Naive B cell (primary cell): ENCODE data around the gene GPRIN2. TPM values are rescaled to one million over a fixed set of nuclear protein-coding genes. Genes with fewer than 3 reads are reported as not detected.
"Not testable (repeated sequence)": the region's sequence is repeated elsewhere in the genome, so short reads cannot be mapped to it uniquely, and the experiment has no call there.

Source experiments
- ATAC-seq, 2 donors: fragments of 150-1000 bp; cut with Tn5 transposase; 2 replicates each; pipeline ENCODE4 v1.10.0; 2021; ENCODE audit warnings: low read depth in 2 of 2, mild to moderate bottlenecking in 2 of 2, moderate library complexity in 2 of 2
- DNase-seq: peaks from one replicate; pipeline ENCODE4 v3.0.0; 2022
- H3K27ac Mint-ChIP-seq, 6 donors: one replicate each; pipeline ENCODE4 v1.8.0; 2020 to 2022; ENCODE audit warnings: mild to moderate bottlenecking in 6 of 6, mixed read lengths in 6 of 6, moderate library complexity in 5 of 6, inconsistent platforms in 2 of 6
- H3K27me3 Mint-ChIP-seq, 3 donors: one replicate each; pipeline ENCODE4 v1.8.0; 2021 to 2022; ENCODE audit warnings: mixed read lengths in 3 of 3, mild to moderate bottlenecking in 1 of 3
- H3K36me3 Mint-ChIP-seq, 2 donors: one replicate each; pipeline ENCODE4 v1.8.0; 2020 to 2022; ENCODE audit warnings: mixed read lengths in 2 of 2, inconsistent platforms in 1 of 2, mild to moderate bottlenecking in 1 of 2
- H3K4me1 Mint-ChIP-seq, 3 donors: one replicate each; pipeline ENCODE4 v1.8.0; 2020 to 2022; ENCODE audit warnings: mixed read lengths in 3 of 3, inconsistent platforms in 1 of 3, mild to moderate bottlenecking in 1 of 3, moderate library complexity in 1 of 3
- H3K4me3 Mint-ChIP-seq, 8 donors: one replicate each; pipeline ENCODE4 v1.8.0; 2020 to 2022; ENCODE audit warnings: mild to moderate bottlenecking in 8 of 8, mixed read lengths in 8 of 8, moderate library complexity in 8 of 8, inconsistent platforms in 2 of 8
- H3K9me3 Mint-ChIP-seq, 7 donors: one replicate each; pipeline ENCODE4 v1.8.0; 2020 to 2022; ENCODE audit warnings: mixed read lengths in 7 of 7, mild to moderate bottlenecking in 5 of 7, inconsistent platforms in 2 of 7, moderate library complexity in 1 of 7
- polyA plus RNA-seq, 6 donors: library from polyadenylated mRNA; unstranded; fragments of 300-500 nt; fragmentation: Illumina TruSeq; gene quantifications; one replicate each; pipeline ENCODE4 v1.2.3, GENCODE V29; 2021; ENCODE audit warnings: low read depth in 6 of 6

GPRIN2 gene
- polyA plus RNA-seq, 6 donors from 2014 or later: not detected

GRCh38 chr10:46529742-46530141 is 26.7 kb downstream of the GPRIN2 start:
- not testable (repeated sequence) for H3K27ac Mint-ChIP-seq, DNase-seq, H3K9me3 Mint-ChIP-seq, H3K27me3 Mint-ChIP-seq, ATAC-seq, H3K36me3 Mint-ChIP-seq, H3K4me1 Mint-ChIP-seq, H3K4me3 Mint-ChIP-seq

DNA sequence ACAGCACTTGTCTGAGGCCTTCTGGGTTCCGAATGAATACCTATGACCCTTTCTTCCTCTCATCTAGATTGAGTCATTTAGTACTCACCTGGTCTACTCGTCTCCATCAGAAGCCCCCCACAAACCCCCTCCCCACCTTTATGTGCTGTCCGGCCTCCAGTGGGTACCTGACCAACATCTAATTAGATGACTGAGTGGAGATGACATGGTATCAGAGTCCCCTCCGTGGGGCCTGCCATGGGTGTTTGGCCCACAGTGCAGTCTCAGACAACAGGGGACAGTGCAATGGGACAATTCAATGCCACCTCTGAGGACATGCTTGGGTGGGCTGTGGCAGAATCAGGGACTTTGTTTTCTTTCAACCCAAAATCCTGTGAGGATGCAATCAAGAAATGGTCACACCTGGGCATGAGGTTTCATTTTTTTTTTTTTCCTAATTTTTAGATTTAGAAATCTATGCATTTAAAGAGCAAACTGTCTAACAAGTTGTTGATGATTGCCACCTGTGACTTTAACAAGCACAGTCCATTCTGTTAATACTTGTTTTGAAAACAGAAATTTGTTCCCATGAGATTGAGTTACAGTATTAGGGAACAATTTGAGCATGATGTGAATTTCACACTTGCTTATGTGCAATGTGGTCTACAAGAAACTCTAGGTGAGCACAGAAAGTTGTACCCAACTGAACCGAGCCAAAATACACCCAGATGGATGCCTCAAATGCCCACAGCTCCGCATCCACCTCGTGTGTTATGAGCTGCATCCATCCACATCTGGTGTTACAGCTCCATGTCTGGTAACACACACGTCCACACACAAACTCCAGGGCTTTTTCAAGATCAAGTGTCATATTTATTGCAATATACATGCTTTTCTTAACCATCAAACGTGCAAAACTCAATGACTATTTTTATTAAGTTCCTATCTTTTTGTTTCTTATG is 27.5 kb downstream of the GPRIN2 start:
- Mint-ChIP-seq H3K4me1 (no peaks in the 10 kb centered on the region), H3K36me3 (no peaks in the 10 kb centered on the region), H3K9me3 (no peaks in the 10 kb centered on the region), H3K27me3 (peaks cover 0 to 6% (median 0%) of the 10 kb centered on the region in 3 donors), H3K27ac (no peak overlapping the region), H3K4me3 (no peak overlapping the region)
- ATAC-seq: no peak
- DNase-seq: no peak

DNA sequence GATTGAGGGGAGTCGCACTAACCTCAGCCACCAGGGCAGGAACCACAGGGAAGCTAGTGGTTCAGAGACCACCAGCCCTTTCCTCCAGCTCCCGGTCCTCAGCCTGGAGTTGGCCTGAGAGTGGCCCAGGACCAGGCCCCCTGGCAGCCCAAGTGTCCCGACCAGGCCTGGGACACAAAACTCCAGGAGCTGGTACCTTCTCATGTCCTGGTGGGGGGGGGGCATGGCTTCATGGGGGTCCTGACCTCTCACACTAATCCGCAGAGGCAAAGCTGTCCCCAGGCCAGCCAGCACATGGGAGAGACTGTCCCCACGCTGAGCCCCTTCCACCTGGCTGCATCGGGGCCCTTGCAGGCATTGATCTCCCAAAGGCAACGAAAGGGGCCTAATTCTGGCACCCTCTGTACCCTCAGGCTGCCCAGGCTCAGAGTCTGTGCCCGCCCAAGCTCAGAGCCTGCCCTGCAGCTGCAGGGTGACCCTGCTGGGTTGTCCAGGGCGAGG is 28.2 kb downstream of the GPRIN2 start:
- peaks cover 0 to 4% (median 0%) of the 10 kb centered on the region in 3 donors for H3K27me3 Mint-ChIP-seq
- ATAC-seq (no peak), DNase-seq (no peak)
- no peaks in the 10 kb centered on the region for H3K36me3 Mint-ChIP-seq
- H3K4me1 Mint-ChIP-seq: no peaks in the 10 kb centered on the region
- no peaks in the 10 kb centered on the region for H3K9me3 Mint-ChIP-seq
- no peak overlapping the region for H3K27ac Mint-ChIP-seq
- H3K4me3 Mint-ChIP-seq: no peak overlapping the region

DNA sequence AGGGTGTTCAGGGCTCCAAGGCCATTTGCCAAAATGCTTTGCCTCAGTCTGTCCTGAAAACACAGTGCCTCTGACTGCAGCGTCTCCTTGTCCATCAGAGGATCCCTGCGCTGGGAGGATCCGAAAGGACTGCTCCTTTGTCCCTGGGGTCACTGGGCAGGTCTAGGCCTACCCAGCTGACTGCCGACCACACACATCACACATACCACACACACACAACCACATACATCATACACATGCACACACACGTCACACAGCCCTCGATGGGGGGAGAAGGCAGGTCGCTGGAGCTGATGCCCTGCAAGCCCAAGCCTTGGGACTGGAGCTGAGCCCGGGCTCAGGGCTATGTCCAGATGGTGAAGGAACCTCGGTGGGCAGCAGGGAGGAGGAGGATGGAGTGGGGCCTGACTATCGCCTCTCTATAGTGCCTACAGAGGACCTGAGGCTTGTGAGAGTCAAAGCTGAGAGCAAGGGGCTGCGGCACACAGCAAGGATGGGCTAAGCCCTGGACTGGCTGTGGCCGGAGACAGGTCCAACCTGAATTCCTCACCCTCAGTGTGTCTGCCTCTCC is 29.1 kb downstream of the GPRIN2 start:
- no peak overlapping the region for H3K4me3 Mint-ChIP-seq
- H3K9me3 Mint-ChIP-seq: no peaks in the 10 kb centered on the region
- H3K27ac Mint-ChIP-seq: no peak overlapping the region
- H3K27me3 Mint-ChIP-seq: no peaks in the 10 kb centered on the region
- H3K36me3 Mint-ChIP-seq: no peaks in the 10 kb centered on the region
- no peaks in the 10 kb centered on the region for H3K4me1 Mint-ChIP-seq
- ATAC-seq (no peak), DNase-seq (no peak)

DNA sequence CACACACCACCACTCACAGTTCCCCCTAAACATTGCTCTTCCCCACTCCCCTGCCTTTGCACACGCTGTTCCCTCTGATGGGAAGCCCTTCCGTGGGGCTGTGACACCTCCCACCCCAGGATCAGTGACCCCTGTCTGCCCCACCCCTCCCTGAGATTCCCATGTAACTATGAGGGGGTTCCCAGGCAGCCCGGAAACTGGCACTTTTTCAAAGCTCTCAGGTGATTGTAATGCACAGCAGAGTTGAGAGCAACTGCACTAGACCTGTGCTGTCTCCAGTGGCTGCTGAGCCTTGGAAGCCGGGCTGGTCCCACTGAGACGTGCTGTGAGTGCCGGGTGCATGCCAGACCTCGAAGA is 29.8 kb downstream of the GPRIN2 start:
- no peaks in the 10 kb centered on the region for H3K27me3 Mint-ChIP-seq
- H3K4me3 Mint-ChIP-seq: no peak overlapping the region
- no peak for DNase-seq
- H3K4me1 Mint-ChIP-seq: no peaks in the 10 kb centered on the region
- no peaks in the 10 kb centered on the region for H3K9me3 Mint-ChIP-seq
- no peak for ATAC-seq
- no peaks in the 10 kb centered on the region for H3K36me3 Mint-ChIP-seq
- no peak overlapping the region for H3K27ac Mint-ChIP-seq

- Mint-ChIP-seq H3K36me3 (no peaks in the 10 kb centered on the region), H3K9me3 (no peaks in the 10 kb centered on the region), H3K4me1 (no peaks in the 10 kb centered on the region), H3K27me3 (no peaks in the 10 kb centered on the region), H3K27ac (no peak overlapping the region), H3K4me3 (no peak overlapping the region)
- DNase-seq (no peak), ATAC-seq (no peak)
Measured at GRCh38 chr10:46525824-46526681, 30.4 kb downstream of the GPRIN2 start.

DNA sequence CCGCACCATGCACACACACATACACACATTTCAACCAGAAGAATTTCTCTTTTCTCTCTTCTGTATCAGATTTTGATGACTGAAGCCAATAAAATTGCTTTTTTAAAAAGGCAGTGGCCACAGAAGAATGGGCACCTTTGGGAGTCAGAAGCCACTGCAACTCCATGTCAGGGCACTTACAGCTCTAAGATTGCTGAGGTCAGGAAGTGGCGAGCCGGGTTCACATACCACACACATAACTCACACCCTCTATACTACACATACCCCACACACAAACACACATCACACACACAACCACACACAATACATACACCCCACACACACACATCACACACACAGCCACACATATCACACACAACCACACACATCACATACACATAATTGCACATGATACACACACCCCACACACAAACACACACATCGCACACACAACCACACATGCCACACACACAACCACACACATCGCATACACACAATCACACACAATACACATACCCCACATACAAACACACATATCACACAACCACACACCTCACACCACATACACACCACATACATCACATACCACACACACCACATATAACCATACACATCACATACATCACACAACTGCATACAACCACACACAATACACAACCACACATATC is 31.2 kb downstream of the GPRIN2 start:
- no peak for ATAC-seq

DNA sequence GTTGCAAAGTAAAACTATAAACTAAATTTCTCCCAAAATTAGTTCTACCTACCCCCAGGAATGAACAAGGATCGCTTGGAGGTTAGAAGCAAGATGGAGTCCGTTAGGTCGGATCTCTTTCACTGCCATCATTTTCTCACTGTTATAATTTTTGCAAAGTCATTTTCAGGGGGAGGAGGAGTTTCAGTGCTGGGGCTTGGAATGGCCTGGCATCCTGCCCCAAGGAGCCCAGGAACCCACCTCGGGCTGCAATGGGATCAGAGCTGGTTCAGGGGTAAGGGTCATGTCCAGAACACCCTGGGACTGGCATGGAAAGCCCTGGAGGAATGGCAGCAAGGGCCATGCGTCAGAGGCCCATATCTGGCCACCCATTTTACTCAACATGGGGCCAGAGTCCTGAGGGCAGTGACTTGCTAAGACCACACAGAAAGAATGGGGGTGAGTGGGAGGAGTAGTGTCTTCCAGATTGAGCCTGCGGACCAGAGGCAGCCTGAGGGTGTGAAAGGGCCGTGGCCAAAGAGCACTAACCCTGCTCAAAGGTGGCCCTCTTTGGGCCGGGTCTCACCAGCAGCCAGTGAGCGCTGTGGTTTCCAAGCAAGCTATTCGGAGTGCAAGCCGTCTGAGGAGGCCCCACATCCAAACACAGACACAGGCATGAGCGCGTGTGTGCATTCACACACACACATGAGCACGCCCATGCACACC is 31.8 kb downstream of the GPRIN2 start:
- ATAC-seq: no peak
- Mint-ChIP-seq H3K4me1 (no peaks in the 10 kb centered on the region), H3K27ac (no peak overlapping the region), H3K36me3 (no peaks in the 10 kb centered on the region), H3K27me3 (no peaks in the 10 kb centered on the region), H3K9me3 (no peaks in the 10 kb centered on the region), H3K4me3 (no peak overlapping the region)
- DNase-seq: no peak

More for the DNA sequence above, 31.2 kb downstream of the GPRIN2 start:
- Mint-ChIP-seq H3K4me3 (no peak overlapping the region), H3K27ac (no peak overlapping the region), H3K27me3 (no peaks in the 10 kb centered on the region), H3K9me3 (no peaks in the 10 kb centered on the region), H3K4me1 (no peaks in the 10 kb centered on the region), H3K36me3 (no peaks in the 10 kb centered on the region)
- no peak for DNase-seq

DNA sequence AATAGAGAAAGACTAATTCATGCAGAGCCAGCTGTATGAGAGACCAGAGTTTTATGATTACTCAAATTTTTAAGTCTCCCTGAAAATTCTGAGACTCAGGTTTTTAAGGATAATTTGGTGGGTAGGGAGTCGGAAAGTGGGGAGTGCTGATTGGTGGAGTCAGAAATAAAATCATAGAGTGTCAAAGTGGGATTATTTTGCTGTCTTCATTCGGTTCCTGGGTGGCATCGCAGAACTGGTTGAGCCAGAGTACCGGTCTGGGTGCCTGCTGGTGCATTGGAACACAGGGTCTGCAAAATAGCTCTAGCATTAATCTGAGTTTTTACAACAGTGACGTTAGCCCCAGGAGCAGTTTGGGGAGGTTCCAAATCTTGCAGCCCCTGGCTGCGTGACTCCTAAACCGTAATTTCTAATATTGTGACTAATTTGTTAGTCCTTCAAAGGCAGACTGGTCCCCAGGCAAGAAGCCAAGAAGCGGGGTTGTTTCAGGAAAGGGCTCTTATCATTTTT is 32.4 kb downstream of the GPRIN2 start:
- Mint-ChIP-seq H3K4me3 (no peak overlapping the region), H3K4me1 (no peaks in the 10 kb centered on the region), H3K9me3 (no peaks in the 10 kb centered on the region), H3K27ac (no peak overlapping the region), H3K27me3 (no peaks in the 10 kb centered on the region), H3K36me3 (no peaks in the 10 kb centered on the region)
- ATAC-seq (no peak), DNase-seq (no peak)

- Mint-ChIP-seq H3K4me3 (no peak overlapping the region), H3K27ac (no peak overlapping the region), H3K27me3 (no peaks in the 10 kb centered on the region), H3K4me1 (no peaks in the 10 kb centered on the region), H3K36me3 (no peaks in the 10 kb centered on the region), H3K9me3 (no peaks in the 10 kb centered on the region)
- no peak for DNase-seq
- ATAC-seq: no peak
Measured at GRCh38 chr10:46523119-46523961, 33.1 kb downstream of the GPRIN2 start.

DNA sequence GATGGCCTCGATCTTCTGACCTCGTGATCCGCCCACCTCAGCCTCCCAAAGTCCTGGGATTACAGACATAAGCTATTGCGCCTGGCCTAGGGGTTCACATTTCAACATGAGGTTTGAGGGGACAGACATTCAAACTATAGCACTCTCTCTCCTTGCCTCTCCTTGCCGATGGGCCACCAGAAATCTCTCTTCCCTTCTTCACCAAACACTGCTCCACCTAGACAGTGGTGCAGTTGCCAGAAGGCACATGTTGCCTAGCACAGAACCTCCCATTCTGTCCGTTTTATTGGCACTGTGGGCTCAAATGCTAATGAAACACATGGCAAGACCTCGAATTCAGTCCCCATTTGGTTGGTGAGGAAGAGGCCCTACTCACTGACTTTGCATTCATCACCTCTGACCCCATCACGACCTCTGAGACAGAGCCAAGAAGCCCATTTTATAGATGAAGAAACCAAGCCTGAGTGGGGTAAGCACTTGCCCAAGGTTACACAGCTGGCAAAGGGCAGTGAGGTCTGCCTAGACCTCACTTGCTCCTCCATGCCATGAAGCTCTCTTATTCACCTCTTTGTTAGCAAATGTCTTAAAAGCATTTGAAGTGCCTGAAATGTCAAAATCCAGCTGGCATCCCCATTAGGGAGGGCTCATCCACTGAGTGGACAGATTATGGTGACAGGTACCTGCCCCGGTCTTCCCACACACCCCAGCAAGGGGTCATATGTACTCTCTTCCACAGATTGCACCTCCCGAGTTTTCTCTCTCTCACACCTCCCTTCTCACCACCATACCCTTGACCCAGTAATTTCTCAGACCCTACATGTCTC is 34.0 kb downstream of the GPRIN2 start:
- no peak overlapping the region for H3K4me3 Mint-ChIP-seq
- H3K27ac Mint-ChIP-seq: no peak overlapping the region
- no peaks in the 10 kb centered on the region for H3K27me3 Mint-ChIP-seq
- H3K9me3 Mint-ChIP-seq: no peaks in the 10 kb centered on the region
- DNase-seq (no peak), ATAC-seq (no peak)
- H3K4me1 Mint-ChIP-seq: no peaks in the 10 kb centered on the region
- H3K36me3 Mint-ChIP-seq: no peaks in the 10 kb centered on the region
